GM12878 (cell line): Measurements from ENCODE around the gene NIN. TPM values are rescaled to one million over a fixed set of nuclear protein-coding genes. Genes with fewer than 3 reads are reported as not detected.

ENCODE experiments used
- BCL11A ChIP-seq: IDR thresholded peaks from 2 replicates; pipeline ENCODE4 v1.6.1; 2011; ENCODE audit warnings: low read depth, low read length
- KAT2A ChIP-seq: conservative IDR thresholded peaks from 2 replicates; pipeline ENCODE4 v1.6.1; 2011; ENCODE audit warnings: low read depth, low read length; ENCODE audit not compliant: control insufficient read depth
- LARP7 ChIP-seq: fragments of 450-650 bp; IDR thresholded peaks from 2 replicates; pipeline ENCODE4 v1.6.1; 2017; ENCODE audit warnings: mild to moderate bottlenecking
- POLR2A ChIP-seq: IDR thresholded peaks from 2 replicates; pipeline ENCODE4 v1.6.1; 2011; ENCODE audit warnings: low read depth, mild to moderate bottlenecking, low read length
- RELB ChIP-seq: fragments of 450-650 bp; IDR thresholded peaks from 2 replicates; pipeline ENCODE4 v1.6.1; 2017; ENCODE audit warnings: low read depth, mild to moderate bottlenecking, moderate library complexity
- SPI1 ChIP-seq: IDR thresholded peaks from 2 replicates; pipeline ENCODE4 v1.6.1; 2011; ENCODE audit warnings: low read depth, mild to moderate bottlenecking, low read length, moderate library complexity, borderline replicate concordance; ENCODE audit not compliant: insufficient read depth
- polyA plus RNA-seq, 11 experiments: library from polyadenylated mRNA; depleted of rRNA in 4 of 11; unstranded in 6 of 11; stranded (reverse) in 5 of 11; fragments of >200 nt; fragmentation: Nextera tagmentation in 4 of 11; fragmentation: Illumina TruSeq in 1 of 11; extraction: Ambion mirVana in 4 of 11; extraction: Trizol in 1 of 11; gene quantifications; 1 replicate in 1 of 11; 2 replicates in 10 of 11; pipeline versions ENCODE4 v1.2.1 to v1.2.3, GENCODE V29; 2011 to 2016; ENCODE audit warnings: inconsistent platforms in 2 of 11, missing spikeins in 2 of 11, low read depth in 1 of 11
- total RNA-seq, 4 experiments: library from RNA; depleted of rRNA in 3 of 4; stranded (reverse); fragments of >200 nt in 3 of 4; fragmentation: Illumina TruSeq in 1 of 4; extraction: Trizol in 1 of 4; gene quantifications; 2 replicates each; pipeline versions ENCODE4 v1.2.1 to v1.2.3, GENCODE V29; 2013 to 2021
- TF ChIP-seq, protein P1 (sequence below): fragments of 450-650 bp; IDR thresholded peaks from 2 replicates; pipeline ENCODE4 v1.6.1; 2017; ENCODE audit warnings: mild to moderate bottlenecking, moderate library complexity
- TF ChIP-seq, protein P2 (sequence below): fragments of 450-650 bp; IDR thresholded peaks from 2 replicates; pipeline ENCODE4 v1.6.1; 2014; ENCODE audit warnings: mild to moderate bottlenecking

Gene NIN
- total and polyA plus RNA-seq, 10 of the 15 experiments (the other 5 are each of a cell fraction or from before 2014, with no cell fraction given): 16.2 to 135 (median 70.3) TPM

- TF ChIP-seq, protein P1, sequence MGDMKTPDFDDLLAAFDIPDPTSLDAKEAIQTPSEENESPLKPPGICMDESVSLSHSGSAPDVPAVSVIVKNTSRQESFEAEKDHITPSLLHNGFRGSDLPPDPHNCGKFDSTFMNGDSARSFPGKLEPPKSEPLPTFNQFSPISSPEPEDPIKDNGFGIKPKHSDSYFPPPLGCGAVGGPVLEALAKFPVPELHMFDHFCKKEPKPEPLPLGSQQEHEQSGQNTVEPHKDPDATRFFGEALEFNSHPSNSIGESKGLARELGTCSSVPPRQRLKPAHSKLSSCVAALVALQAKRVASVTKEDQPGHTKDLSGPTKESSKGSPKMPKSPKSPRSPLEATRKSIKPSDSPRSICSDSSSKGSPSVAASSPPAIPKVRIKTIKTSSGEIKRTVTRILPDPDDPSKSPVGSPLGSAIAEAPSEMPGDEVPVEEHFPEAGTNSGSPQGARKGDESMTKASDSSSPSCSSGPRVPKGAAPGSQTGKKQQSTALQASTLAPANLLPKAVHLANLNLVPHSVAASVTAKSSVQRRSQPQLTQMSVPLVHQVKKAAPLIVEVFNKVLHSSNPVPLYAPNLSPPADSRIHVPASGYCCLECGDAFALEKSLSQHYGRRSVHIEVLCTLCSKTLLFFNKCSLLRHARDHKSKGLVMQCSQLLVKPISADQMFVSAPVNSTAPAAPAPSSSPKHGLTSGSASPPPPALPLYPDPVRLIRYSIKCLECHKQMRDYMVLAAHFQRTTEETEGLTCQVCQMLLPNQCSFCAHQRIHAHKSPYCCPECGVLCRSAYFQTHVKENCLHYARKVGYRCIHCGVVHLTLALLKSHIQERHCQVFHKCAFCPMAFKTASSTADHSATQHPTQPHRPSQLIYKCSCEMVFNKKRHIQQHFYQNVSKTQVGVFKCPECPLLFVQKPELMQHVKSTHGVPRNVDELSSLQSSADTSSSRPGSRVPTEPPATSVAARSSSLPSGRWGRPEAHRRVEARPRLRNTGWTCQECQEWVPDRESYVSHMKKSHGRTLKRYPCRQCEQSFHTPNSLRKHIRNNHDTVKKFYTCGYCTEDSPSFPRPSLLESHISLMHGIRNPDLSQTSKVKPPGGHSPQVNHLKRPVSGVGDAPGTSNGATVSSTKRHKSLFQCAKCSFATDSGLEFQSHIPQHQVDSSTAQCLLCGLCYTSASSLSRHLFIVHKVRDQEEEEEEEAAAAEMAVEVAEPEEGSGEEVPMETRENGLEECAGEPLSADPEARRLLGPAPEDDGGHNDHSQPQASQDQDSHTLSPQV: no peak
- TF ChIP-seq RELB (peak; percentile 73), KAT2A (no peak), SPI1 (peak; percentile 98), POLR2A (0 out of 2 replicates have a peak, but pooled peaks have one; percentile 28), LARP7 (0 out of 2 replicates have a peak, but pooled peaks have one; percentile 23), BCL11A (peak; percentile 92; the same call in 1 of the 2 replicates)
- TF ChIP-seq, protein P2, sequence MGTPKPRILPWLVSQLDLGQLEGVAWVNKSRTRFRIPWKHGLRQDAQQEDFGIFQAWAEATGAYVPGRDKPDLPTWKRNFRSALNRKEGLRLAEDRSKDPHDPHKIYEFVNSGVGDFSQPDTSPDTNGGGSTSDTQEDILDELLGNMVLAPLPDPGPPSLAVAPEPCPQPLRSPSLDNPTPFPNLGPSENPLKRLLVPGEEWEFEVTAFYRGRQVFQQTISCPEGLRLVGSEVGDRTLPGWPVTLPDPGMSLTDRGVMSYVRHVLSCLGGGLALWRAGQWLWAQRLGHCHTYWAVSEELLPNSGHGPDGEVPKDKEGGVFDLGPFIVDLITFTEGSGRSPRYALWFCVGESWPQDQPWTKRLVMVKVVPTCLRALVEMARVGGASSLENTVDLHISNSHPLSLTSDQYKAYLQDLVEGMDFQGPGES: no peak
These were observed 32.9 kb downstream of the NIN start (continued) for GRCh38 chr14:50798048-50798421.
